Neuron (in vitro differentiated cells): ENCODE data around the gene TMEM132D.

ENCODE experiments used
- H2AFZ ChIP-seq: one replicate; pipeline ENCODE4 v1.6.1; 2013; ENCODE audit warnings: low read depth, mild to moderate bottlenecking, inconsistent platforms, low read length, moderate library complexity
- H3K27me3 ChIP-seq: one replicate; pipeline ENCODE4 v1.6.1; 2013; ENCODE audit warnings: low read length; ENCODE audit not compliant: insufficient read depth
- H3K36me3 ChIP-seq: one replicate; pipeline ENCODE4 v1.6.1; 2013; ENCODE audit warnings: low read length; ENCODE audit not compliant: insufficient read depth
- H3K4me1 ChIP-seq: one replicate; pipeline ENCODE4 v1.6.1; 2013; ENCODE audit warnings: low read length; ENCODE audit not compliant: insufficient read depth
- H3K4me3 ChIP-seq: 2 replicates; pipeline ENCODE4 v1.5.1; 2013; ENCODE audit warnings: mild to moderate bottlenecking, low read length, moderate library complexity
- H3K9me3 ChIP-seq: one replicate; pipeline ENCODE4 v1.6.1; 2013; ENCODE audit warnings: low read length

Gene TMEM132D

DNA sequence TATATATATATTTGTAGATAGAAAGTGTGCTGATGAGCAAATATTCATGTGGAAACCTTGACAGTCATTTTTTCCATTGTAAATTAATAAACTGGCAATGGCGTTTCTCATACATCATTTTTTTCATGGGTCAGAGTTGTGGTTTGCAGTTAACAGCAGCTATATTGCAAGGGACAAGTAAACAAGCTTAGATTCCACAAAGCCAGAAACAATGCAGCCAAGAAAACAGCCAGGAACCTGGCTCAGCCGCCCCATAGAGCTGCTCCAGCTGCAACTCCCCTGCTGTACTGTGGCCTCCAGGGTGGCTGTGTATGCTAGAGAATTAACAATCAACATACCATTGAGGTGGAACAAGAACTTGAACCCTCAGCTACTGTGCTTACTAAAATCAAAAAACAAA lies 298.2 kb downstream of the TMEM132D start:
- H3K4me3 ChIP-seq: no peak overlapping the region
- H3K27me3 ChIP-seq: no peaks in the 10 kb centered on the region
- H2AFZ ChIP-seq: no peak overlapping the region
- no peaks in the 10 kb centered on the region for H3K36me3 ChIP-seq
- no peaks in the 10 kb centered on the region for H3K9me3 ChIP-seq
- peaks cover 32% of the 10 kb centered on the region for H3K4me1 ChIP-seq

DNA sequence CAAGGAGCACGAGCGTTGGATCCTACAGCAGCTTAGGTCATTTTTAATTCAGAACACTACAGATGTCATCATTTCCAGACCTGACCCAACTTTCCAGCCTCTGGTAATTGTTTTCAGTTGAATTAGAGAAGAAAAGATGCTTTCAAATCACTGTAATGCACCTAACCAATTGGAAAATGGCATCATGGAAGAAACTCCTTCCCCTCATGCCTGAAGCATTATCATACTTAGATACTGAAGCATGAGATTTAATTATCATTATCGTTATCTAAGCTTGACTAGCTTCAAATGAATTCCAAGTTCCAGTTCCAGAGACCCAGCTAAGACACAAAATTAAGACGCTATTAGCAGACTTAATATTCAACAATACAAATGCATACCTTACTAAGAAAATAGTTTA lies 299.3 kb downstream of the TMEM132D start:
- Histone ChIP-seq H2AFZ (no peak overlapping the region), H3K4me1 (peaks cover 38% of the 10 kb centered on the region), H3K9me3 (no peaks in the 10 kb centered on the region), H3K4me3 (no peak overlapping the region), H3K36me3 (no peaks in the 10 kb centered on the region), H3K27me3 (no peaks in the 10 kb centered on the region)

DNA sequence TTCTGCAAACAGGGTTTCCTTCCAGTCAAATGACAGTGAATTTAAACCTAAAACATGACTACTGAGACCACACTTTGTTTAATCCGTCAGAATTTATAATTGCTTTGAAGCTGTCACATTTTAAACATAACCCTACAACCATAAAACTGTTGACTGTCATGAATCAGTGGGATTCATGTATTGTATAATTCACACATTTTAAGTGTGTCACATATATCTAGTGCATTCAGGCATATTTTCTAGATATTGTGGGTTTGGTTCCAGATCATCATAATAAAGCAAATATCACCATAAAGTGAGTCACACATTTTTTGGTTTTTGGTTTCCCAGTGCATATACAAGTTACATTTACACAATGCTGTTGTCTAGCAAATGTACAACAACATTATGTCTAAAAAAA lies 304.4 kb downstream of the TMEM132D start:
- Histone ChIP-seq H3K27me3 (no peaks in the 10 kb centered on the region), H3K4me1 (peaks cover 11% of the 10 kb centered on the region), H3K4me3 (no peak overlapping the region), H3K9me3 (no peaks in the 10 kb centered on the region), H3K36me3 (no peaks in the 10 kb centered on the region), H2AFZ (no peak overlapping the region)

DNA sequence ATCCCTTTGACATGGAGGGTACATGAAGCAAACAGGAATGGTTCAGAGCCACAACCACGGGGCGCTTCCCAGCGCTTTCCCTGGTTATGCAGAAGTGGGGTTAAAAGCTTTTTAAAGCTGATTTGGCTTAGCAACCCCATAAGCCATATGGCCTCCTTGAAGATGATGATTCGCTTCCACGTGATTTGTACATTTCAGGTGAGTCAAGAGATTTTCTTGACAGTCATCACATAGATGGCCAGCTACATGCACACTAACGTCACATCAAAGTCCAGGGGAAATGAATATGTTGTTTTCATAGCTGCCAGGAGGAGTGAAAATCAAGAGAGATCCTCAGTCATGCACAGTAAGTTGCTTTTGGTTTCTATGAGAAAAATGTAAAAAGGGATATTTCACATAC lies 309.7 kb downstream of the TMEM132D start:
- no peak overlapping the region for H3K4me3 ChIP-seq
- H3K9me3 ChIP-seq: no peaks in the 10 kb centered on the region
- H3K4me1 ChIP-seq: peaks cover 5% of the 10 kb centered on the region
- H3K36me3 ChIP-seq: no peaks in the 10 kb centered on the region
- no peaks in the 10 kb centered on the region for H3K27me3 ChIP-seq
- H2AFZ ChIP-seq: no peak overlapping the region

DNA sequence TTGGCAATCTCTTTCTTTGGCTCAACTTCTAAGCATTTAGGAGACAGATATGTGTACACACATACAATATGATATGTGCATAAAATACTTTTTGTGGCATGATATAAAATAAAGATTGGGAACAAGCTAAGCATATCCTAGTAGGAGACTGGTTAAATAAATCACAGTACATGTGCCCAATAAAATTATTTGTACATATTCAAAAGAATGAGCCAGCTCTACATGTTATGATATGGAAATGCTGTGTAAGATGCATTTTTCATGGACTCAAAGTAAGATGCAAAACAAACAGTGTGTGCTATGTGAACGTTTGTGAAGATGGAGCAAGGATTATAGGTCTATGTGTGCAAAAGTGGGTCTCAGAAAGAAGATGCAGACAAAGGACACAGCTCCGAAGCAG lies 311.4 kb downstream of the TMEM132D start:
- Histone ChIP-seq H3K4me3 (no peak overlapping the region), H3K9me3 (no peaks in the 10 kb centered on the region), H2AFZ (no peak overlapping the region), H3K27me3 (no peaks in the 10 kb centered on the region), H3K4me1 (no peaks in the 10 kb centered on the region), H3K36me3 (no peaks in the 10 kb centered on the region)

DNA sequence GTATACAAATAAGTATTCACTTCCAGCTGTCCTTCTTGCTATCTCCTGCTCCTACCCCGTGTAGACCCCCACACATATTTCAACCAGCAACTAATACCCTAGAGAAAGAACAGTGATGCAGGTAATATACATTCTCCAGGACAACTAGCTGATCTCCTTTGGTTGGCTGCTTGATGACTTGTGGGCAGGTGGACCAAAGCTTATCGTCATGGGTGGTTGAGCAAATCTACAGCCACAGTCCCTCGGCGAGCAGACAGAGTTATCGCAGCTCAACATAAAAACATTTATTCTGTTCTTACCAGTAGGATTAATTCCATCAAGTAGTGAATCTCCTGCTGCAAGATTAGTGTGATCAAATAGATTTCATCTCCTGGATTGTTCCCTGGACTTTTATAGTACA lies 314.3 kb downstream of the TMEM132D start:
- no peaks in the 10 kb centered on the region for H3K4me1 ChIP-seq
- no peak overlapping the region for H3K4me3 ChIP-seq

DNA sequence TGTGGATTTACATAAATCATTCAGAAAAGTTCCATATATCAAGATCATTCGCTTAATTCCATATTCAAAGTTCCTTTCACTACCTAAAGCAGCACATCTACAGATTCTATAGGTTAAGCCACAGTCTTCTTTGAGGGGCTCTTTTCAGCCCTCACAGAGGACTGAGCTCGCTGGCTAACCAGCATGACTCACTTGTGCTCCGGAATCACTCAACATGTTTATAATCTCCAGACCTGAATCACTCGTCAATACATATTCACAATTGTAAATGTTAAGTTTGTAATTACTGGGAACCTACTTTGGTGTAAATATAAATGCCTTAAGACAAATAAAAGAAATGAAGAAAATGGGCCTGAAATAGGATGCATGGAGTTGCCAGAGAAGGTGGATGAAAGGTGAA lies 315.7 kb downstream of the TMEM132D start:
- no peaks in the 10 kb centered on the region for H3K36me3 ChIP-seq
- H2AFZ ChIP-seq: no peak overlapping the region
- H3K4me1 ChIP-seq: no peaks in the 10 kb centered on the region
- no peaks in the 10 kb centered on the region for H3K27me3 ChIP-seq
- H3K9me3 ChIP-seq: no peaks in the 10 kb centered on the region
- H3K4me3 ChIP-seq: no peak overlapping the region

More for the DNA sequence above, 314.3 kb downstream of the TMEM132D start:
- no peak overlapping the region for H2AFZ ChIP-seq
- H3K36me3 ChIP-seq: no peaks in the 10 kb centered on the region
- no peaks in the 10 kb centered on the region for H3K9me3 ChIP-seq
- H3K27me3 ChIP-seq: no peaks in the 10 kb centered on the region

DNA sequence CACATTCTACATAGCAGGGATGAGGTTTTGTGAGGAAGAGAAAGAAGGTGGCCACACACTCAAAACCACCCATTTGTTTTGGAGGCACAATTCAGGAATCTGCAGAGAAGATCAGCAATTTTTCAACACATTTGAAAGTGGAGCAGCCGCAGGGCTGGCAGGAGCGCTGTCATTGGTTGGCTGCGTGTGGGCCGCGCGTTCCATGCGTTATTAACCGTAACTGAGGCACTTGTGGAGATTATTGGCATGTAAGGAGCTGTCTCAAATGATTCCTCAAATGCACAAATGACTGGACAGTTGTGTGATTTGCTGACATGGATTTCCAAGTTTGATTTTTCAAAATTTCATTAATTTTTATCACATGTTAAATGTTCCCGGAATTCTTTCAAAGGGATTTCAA lies 318.5 kb downstream of the TMEM132D start:
- no peaks in the 10 kb centered on the region for H3K9me3 ChIP-seq
- H3K36me3 ChIP-seq: no peaks in the 10 kb centered on the region
- H3K27me3 ChIP-seq: no peaks in the 10 kb centered on the region
- no peak overlapping the region for H3K4me3 ChIP-seq
- H3K4me1 ChIP-seq: peaks cover 4% of the 10 kb centered on the region
- H2AFZ ChIP-seq: no peak overlapping the region

DNA sequence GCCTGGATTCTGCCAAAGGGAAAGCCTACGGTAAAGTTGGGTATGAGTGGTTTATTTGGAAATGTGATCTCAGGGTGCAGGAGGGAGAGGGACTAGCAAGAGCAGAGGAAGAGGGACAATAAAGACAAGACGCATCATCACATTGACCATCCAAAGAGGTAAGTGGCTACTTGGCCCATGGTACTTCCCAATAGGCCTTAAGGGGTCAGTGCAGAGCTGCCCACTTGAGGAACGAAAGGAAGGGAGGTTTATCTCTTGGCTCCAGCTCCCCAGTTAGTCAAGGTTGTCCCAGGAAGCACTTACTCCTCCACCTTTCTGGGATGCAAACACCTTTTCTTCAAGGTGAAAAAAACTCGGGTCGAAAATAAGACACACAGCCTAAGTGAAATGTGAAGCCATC lies 323.9 kb downstream of the TMEM132D start:
- H3K4me1 ChIP-seq: peaks cover 4% of the 10 kb centered on the region
- peaks cover 2% of the 10 kb centered on the region for H3K9me3 ChIP-seq
- no peak overlapping the region for H3K4me3 ChIP-seq
- no peaks in the 10 kb centered on the region for H3K36me3 ChIP-seq
- H3K27me3 ChIP-seq: no peaks in the 10 kb centered on the region
- no peak overlapping the region for H2AFZ ChIP-seq

DNA sequence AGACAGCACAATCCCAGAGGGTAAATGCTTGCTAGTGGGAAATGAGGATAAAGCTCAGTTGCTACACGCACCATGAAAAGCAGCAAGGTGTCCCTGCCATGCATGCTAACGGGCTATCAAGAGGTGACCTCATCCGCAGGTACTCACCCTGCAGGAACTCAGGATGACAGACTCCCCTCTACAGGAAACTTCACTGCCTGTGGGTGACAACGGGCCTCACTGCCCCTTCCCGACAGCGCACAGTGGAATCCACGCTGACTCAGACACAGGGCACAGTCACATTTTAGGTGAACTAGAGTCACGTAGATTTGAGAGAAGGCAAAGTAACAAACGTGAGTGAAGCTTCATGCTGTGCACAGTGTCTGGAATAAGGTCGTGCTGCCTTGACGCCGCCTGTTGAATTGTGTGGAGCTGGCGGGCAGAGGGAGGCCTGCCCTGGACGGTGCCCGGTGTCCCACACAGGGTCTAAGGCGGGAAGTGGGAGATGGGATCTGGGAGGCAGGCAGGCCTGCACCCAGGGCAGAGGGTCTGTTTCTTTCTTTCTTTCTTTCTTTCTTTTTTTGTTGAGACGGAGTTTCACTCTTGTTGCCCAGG lies 331.8 kb downstream of the TMEM132D start:
- no peaks in the 10 kb centered on the region for H3K9me3 ChIP-seq
- no peaks in the 10 kb centered on the region for H3K4me1 ChIP-seq

DNA sequence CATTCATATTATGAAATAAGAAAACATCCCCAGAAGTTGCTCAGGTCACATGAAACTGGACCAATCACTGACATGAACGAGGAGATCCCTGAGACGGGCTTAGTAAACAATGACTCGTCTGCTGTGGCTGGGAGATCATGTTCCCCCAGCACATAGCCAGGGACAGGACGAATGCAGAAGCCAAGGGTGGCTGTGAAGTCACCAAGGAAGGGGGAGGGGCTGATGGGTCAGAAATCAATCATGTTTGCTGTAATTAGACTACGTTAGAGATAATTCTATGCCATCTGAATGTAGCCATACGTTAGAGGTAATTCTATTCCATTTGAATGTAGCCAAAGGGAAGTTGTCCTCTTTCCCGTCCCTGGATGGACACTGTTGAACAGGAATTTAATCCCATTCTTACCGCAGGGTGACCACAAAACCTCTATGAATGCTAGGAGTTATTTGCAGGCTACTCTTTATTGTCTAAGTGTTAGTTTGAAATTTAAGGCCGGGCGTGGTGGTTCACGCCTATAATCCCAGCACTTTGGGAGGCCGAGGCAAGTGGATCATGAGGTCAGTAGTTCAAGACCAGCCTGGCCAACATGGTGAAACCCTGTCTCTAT lies 332.9 kb downstream of the TMEM132D start:
- no peaks in the 10 kb centered on the region for H3K4me1 ChIP-seq

More for the DNA sequence above, 331.8 kb downstream of the TMEM132D start:
- Histone ChIP-seq H3K36me3 (no peaks in the 10 kb centered on the region), H3K27me3 (no peaks in the 10 kb centered on the region), H3K4me3 (no peak overlapping the region), H2AFZ (no peak overlapping the region)

DNA sequence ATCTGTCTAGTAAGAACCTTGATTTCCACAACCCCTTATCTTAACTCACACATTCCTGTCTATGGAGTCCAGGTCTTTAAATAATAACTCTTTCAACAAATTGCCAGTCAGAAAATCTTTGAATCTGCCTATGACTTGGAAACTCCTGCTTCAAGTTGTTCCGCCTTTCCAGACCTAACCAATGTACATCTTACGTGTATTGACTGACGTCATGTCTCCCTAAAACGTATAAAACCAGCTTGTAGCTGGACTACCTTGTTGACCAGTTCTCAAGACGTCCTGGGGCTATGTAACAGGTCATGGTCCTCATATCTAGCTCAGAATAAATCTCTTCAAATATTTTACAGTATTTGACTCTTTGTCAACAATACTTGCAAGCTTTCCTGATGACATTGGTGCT lies 337.0 kb downstream of the TMEM132D start:
- H3K4me3 ChIP-seq: no peak overlapping the region
- no peaks in the 10 kb centered on the region for H3K27me3 ChIP-seq
- H2AFZ ChIP-seq: no peak overlapping the region
- H3K9me3 ChIP-seq: no peaks in the 10 kb centered on the region
- no peaks in the 10 kb centered on the region for H3K36me3 ChIP-seq
- H3K4me1 ChIP-seq: no peaks in the 10 kb centered on the region

More for the DNA sequence above, 332.9 kb downstream of the TMEM132D start:
- Histone ChIP-seq H3K4me3 (no peak overlapping the region), H3K9me3 (no peaks in the 10 kb centered on the region), H3K36me3 (no peaks in the 10 kb centered on the region), H3K27me3 (no peaks in the 10 kb centered on the region), H2AFZ (no peak overlapping the region)

DNA sequence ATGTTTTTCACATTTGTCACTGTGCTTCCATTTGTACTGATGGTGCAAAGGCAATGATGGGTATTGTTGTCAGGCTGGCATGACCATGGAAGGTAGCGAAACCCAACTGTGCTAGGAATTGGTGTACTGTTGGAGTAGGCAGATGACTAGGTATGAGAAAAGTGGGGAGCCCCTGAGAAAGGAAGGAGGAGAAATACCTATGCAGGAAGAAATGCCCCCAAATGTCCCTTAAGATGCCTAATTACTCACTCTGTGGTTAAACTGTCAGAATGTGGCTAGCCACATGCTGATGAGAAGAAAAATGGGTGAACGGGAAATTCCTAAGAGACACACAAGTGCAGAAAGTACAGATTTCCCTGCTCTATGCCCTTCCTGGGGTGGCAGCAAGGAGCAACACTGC lies 339.1 kb downstream of the TMEM132D start:
- Histone ChIP-seq H3K4me3 (no peak overlapping the region), H3K27me3 (no peaks in the 10 kb centered on the region), H3K9me3 (no peaks in the 10 kb centered on the region), H3K4me1 (no peaks in the 10 kb centered on the region), H3K36me3 (no peaks in the 10 kb centered on the region), H2AFZ (no peak overlapping the region)

DNA sequence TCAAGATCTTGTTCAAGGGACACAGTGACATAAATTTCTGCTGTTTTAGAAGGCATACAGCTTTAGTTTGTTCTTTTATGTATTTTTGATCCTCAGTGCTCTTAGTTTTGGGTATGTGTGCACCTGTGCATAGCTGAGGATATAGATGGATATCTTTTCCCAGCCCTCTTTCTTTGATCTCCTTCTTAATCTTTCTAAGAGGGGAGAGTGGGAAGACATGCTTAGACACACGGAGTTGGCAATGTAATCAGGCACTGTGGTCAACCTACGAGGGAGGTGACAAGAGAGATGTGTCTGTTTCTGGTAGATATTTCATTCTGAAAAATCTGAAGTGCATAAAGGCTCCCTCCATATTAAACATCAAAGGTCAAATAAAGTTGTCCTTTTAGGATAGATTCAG lies 340.6 kb downstream of the TMEM132D start:
- no peaks in the 10 kb centered on the region for H3K27me3 ChIP-seq
- no peak overlapping the region for H3K4me3 ChIP-seq
- H3K4me1 ChIP-seq: no peaks in the 10 kb centered on the region
- H2AFZ ChIP-seq: no peak overlapping the region
- no peaks in the 10 kb centered on the region for H3K36me3 ChIP-seq
- no peaks in the 10 kb centered on the region for H3K9me3 ChIP-seq
